Activated effector memory CD4-positive, alpha-beta T cell treated with anti-CD3 and anti-CD28 coated beads, Interleukin-2, amount 50 U/mL, for 16 hours (primary cell): ENCODE data around the gene REN.

ENCODE experiments used
- DNase-seq: peaks from one replicate; pipeline ENCODE4 v3.0.0-alpha.2; 2020

Gene REN

DNA sequence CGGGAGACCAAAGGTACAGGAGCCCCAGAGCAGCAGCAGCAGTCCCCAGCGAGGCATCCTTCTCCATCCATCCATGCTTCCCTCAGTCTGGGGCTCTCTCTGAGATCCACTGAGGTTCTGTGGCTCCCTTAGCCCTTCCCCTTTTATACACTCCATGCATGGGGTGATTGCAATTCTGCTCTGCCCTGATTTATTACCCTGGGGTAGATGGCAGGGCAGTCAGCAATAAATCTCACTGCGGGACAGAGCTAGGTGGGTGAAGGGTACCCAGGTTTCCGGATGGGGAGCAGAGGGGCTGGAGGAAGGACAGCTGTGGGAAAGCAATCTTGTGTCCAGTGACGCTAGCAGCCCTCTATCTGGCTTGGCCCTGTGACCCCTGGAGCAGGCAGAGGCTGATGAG, at the start of gene REN:
Gene REN (minus strand): TSS at position 119 of the 400 bp plus-strand sequence. CDS start 44 bp downstream, at position 75.
- DNase-seq = no peak

DNA sequence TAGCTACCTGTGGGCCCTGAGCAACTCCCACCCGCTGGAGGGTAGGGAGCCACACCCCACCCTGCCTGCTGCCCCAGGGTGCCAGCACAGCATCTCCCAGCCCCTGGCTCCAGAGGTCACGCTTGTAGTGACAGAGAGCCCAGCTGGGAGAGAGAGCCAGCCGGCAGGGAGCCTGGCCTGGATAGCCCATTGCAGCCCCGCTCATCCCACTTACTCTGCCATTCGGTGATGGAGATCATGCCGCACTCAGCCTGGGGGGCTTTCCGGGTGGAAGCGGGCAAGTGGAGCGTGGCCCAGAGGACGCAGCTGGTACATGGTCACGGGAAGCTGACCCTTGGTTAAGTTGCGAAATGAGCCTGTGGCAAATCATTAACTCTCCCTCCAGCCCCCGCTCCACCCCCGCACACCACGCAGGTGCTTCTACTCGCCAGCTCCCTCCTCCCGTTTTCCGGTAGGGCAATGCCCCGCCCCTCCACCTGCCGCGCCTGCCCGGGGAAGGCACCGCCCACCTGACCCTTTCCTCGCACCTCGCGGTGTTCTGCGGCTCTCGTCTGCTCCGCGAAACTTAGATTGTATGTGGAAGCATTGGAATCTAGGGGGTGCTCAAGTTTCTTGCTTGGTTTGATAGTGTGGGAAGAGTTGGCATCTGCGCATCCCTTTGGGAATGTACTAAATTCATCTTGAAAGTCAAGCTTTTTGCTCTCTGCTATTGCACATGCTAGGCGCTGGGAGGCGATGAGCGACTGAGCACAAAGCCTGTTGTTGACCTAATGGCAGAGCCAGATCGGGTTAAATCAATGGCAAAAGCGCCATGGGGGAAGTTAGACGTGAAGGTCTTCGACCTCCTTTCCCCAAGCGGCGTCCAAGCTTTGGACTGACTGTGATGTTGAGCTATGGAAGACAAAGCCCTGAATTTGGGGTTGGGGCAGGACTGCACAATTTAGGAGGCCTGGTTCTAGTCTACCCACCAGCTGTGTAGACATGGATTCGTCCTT, 47.8 kb upstream of the REN start, which contains the start of gene GOLT1A:
Gene GOLT1A (minus strand): TSS at position 321 of the 995 bp plus-strand sequence. CDS start 82 bp downstream, at position 239.
- DNase-seq = peak; percentile 74

DNA sequence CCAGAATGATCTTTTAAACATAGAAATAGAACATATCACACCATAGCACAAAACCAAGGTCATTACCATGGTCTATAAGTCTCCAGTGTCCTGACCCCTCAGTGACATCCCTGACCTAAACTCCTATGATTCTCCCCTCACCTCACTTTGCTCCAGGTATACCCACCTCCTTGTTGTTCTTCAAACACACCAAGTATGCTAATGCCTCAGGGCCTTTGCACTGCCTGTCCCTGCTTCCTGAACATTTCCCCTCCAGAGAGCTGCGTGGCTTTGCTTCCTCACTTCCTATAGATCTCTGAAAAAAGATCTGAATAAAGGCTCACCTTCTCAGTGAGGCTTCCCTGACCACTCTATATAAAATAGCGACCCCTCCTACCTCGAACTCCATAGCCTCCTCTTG, 46.6 kb upstream of the REN start:
- no peak for DNase-seq

DNA sequence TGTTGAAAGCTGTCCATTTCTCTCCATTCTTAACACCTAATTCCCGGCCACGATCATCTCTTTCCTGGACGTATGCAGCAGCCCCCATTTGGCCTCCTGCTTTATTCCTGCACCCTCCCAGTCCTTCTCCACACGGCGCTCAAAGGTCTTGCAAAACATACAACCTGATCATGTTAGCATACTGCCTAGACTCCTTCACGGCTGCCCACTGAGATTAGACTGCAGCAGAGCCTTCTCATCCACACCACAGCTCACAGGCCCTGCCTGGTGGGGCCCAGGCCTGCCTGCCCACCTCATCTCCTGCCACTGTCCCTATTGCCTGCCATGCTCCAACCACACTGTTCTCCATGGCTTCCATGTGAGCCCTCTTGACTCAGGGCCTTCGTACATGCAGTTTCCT, 44.9 kb upstream of the REN start:
- no peak for DNase-seq

DNA sequence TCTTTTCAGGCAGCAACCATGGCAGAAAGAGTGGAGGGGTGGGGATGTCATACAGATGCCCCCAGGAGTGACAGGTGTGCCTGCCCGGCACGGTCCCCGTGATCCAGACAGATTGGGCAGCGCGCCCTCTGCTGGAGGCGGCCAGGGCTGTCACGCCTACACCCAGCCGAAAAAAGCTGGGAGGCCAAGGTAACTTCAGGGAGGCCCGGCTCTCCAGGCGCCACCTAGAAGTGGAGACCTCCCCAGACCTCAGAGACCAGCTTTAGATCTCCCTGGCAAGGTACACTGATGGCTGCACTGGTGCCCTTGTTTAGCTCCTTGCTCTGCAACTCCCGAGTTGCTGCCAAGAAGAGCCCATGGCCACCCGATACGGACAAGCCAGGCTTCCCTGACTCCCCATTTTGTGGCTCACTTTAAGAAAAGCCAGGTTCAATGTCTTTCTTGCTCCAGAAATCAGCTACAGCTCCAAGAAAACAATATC, 41.0 kb upstream of the REN start:
- peak; percentile 90 for DNase-seq

DNA sequence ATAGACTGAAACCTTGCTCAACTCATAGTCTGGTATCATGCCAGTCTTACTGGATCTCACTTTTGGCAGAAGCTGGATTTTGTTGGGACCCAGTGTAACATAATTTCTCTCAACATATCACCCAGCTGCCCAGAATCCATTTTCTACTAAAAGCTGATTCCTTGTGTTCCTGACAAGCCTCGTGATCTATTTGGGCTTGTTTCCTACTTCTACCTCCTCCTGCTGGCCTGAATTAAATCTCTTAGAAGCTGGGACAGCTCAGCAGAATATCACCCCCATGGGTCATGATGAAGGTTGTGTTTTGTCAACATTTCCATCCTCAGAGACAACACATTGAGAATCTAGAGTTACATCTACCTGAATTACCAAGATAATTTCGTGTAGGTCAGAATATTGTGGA, 40.0 kb upstream of the REN start:
- no peak for DNase-seq

DNA sequence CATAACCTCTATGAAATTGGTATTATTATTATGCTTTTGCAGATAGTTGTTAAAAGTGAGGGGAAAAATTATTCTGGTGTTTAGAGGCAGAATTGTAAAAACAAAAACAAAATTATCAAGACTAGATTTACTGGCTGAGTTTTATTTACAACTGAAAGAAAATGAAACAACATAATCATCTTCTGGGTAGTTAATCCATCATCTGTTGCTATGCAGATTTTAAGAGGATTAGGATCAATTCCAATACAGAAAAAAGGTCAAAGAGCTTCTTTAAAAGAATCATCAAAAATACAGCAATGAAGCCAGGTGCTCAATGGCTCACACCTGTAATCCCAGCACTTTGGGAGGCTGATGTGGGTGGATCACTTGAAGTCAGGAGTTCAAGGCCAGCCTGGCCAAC, 39.3 kb upstream of the REN start:
- DNase-seq = no peak

DNA sequence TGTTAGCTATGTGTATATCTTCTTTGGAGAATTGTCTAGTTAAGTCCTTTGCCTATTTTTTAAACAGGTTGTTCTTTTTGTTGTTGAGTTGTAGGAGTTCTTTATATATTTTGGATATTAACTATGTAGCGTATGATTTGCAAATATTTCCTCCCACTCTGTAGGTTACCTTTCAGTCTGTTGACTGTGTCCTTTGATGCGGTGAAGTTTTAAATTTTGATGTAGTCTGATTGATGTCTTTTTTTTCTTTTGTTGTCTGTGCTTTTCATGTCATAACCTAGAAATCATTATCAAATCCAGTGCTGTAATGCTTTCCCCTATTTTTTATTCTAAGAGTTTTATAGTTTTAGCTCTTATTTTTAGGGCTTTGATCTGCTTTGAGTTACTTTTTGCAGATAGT, 38.8 kb upstream of the REN start:
- DNase-seq = no peak

DNA sequence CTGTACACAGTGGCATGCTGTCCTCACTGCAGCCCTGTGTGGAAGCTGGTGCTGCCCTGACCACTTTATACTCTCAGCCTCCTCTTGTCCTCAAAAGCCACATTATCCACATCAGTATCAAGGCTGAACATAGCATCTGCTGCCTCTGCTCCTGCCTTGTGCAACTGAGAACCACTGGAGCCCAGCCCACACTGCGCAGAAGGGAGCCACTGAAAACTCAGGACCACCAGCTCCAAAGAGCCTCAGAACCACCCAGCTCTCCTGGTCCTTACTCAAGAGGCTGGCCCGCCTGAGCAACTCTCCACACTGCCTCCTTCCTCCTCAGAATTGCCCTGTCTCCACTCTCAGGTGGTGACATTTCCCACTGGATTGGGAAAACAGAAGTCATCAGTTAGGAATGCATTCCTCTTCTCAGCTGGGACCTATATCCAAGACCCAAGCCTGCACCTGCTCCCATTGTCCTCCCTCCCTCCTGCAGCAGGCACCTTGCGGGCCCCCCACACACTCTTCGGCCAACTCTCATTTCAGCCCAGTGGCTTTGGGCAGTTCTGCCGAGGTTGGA, 37.1 kb upstream of the REN start:
- no peak for DNase-seq

DNA sequence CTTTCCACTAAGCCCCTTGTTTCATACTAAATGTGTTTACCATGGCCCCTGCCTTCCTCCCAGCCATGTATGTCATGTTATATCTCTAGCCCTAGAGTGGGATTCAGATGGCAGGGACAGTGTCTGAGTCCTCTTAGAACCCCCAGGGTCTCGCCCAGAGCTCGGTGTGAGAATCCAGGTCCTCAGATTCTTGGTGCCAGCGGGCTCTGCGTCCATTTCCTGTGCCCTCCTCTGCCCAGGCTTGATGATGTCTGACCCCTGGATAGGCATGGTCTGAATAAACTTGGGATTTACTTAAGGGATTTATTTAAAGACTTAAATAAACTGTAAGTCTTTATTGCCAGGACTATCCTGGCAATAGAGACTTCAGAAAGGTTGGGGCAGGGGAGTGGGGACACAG, 36.3 kb upstream of the REN start:
- DNase-seq = no peak

DNA sequence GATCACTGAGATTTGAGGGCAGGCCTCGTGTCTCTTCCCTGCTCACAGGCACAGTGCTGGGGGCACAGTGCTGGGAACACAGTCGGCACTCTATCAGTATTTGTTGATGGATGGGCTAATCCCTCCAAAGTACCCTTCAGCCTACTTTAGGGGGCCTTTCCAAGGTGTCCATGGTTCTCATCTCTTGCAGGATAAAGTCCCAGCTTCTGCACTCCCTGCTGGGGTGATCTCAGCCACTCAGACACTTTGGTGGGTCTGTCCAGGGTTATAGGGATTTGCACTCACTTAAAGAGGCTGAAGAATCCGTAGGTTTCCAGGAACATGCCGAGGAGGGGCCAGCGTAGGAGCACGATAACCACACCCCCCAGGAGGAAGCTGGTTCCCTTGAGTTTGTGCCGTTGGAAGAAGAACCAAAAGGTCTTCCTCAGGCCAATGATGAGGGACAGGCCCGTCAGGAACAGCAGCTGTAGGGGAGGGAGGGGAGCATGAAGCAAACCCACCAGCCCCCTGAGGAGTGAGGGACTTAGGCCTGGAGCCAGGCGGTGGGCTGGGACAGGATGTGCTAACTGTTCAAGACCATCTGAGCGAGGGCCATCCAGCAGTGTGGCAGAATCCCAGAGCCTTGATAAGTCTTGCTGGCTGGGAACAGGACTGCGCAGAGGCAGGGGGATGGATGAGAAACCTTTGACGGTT, 35.4 kb upstream of the REN start:
- DNase-seq = no peak

DNA sequence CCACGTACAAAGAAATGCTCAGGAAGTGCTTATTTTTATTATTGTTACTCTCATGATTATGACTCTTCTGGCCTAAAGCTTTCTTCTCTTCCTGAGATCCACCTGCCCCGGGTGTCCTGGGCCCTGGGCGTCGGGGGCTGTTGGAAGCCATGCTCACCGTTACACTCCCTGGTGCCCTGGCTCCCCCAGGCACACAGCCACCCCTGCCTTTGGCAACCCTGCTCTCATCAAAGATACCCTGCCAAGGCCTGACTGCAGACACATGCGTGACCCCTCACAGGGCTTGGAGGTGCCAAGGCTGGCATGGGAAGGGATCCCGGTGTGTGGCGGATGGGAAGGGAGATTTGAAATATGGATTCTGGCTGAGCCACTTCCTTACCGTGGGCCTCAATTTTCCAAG, 33.4 kb upstream of the REN start:
- DNase-seq = no peak

DNA sequence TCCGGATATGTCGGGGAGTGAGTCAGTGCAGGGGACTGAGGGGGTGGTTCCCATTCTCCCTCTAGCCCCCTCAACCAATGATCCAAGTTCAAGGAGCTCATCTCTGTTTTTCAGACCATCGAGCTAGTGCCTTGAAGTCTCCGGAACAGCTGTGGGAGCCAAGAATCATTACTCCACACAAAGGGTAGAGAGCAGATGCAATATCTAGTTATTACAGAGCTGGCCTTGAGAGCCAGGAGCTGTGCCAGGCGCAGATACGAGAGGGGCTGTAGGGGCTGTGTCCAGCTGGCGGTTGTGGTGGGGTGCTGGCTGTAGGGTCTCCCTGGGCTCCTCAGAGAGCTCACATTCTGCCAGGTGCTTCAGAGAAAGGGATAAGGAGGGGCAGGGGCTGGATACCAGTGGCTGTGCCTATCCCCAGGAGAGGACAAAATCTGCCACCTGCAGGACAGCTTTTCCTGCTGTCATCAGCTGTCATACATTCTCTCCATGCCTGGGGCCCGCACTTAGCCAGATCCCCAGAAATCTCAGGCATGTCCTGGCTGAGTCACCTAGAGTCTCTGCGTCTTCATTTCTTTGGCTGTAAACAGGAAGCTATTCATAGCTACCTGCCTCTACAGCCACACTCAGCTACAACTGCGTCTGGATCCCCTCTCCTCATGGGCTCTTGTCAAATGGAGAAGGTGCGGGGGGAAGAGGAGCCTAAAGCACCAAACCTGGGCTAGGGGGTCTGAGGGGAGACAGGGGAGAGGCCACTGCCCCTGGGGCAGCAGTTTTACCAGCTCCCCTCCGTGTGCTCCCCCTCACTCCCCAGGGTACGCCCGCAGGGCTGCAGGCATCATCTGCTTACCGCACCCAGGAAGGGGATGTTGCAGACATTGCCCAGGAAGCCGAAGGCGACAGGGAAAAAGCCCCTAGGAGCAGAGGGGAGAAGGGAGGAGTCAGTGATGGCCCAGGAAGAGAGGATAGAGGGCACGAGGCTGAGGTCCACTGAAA, 32.5 kb upstream of the REN start:
- no peak for DNase-seq

DNA sequence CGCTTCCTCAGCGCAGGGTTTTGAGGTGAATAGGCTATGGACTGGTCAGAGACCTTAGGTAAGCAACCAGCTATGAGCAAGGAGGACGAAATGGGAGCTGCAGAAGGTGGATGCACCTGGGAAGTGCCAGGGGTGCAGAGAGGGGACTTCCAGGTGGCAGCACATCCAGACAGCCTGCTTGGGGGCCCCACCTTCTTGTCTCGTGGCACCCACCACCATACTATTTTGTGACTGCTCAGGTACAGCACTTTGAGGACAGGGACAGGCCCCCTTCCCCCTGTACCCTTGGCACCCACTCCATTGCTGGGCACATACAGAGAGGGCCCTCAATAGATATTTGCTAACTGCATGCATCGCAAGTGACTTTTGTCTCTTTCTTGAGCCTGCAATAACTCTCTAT, 30.9 kb upstream of the REN start:
- no peak for DNase-seq

DNA sequence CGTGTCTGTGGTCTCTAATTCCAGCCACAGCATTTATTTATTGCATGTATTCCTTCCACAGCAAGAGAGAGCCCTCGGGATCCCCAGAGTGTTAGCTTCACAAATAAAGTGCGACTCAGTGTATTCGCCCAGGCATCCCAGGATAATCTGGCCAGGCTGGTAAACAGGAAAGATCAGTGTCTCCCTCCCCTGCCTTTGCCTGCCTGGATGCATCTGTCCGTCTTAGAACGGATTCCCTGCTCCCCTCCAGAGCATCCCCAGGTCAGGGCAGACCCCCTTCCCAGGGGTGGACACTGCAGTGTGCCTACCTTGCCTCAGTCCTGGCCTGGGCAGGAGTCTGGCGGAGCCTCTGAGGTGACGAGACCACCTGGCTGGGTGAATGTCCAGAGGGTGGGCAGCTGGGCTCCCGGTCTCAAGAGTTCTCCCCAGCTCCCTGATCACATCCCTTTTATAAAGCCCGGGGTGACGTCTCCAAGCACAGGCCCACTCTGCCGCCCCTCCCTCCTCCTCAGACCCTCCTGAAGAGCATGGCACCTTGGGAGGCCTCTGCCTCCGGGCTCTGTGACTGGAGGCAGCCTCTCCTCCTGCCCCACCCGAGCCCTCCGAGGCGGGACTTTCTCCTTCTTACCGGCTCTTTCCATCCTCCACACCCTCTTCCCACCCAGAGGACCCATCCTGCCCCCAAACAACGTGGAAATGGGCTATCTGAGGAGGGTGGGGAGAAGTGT, 30.1 kb upstream of the REN start, which contains the start of gene KISS1:
Gene KISS1 (minus strand): TSS at position 424 of the 728 bp plus-strand sequence. CDS start 3,615 bp downstream, outside the sequence.
- DNase-seq = no peak

DNA sequence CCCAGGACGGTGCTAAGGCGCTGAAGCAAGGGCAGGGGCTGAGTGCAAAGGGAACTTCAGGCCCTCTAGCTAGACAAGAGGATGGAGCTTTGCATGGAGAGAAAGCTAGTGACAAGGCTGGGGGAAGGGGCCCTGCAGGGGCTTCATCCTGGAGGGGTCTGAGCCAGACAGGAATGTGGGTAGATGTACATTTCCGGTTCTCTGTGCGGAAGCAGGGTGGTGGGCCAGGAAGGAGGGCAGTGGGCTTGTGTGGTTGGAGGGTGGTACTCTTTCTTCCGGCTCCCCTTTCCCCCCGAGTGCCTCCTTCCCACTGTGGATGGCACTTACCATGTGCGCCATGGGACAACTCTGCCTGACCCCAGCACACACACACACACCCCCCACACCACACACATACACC, 28.6 kb upstream of the REN start:
- no peak for DNase-seq

DNA sequence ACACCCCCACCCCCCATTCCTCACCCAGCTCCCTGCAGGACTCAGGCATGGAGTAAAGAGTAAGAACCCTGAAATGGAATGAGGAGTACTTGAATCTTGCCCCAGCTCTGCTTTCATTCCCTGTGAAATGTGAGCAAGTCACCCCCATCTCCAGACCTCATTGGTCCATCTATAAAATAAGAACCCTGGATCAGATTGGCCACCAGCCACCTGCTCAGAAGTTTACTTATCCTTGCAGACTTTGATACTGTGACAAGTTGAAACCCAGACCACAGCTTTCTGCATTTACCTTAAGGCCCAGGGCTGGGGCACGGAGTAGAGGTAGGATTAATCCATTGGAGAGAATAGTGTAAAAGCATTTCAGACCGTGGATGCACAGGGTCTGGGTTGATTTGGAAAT, 27.9 kb upstream of the REN start:
- no peak for DNase-seq

DNA sequence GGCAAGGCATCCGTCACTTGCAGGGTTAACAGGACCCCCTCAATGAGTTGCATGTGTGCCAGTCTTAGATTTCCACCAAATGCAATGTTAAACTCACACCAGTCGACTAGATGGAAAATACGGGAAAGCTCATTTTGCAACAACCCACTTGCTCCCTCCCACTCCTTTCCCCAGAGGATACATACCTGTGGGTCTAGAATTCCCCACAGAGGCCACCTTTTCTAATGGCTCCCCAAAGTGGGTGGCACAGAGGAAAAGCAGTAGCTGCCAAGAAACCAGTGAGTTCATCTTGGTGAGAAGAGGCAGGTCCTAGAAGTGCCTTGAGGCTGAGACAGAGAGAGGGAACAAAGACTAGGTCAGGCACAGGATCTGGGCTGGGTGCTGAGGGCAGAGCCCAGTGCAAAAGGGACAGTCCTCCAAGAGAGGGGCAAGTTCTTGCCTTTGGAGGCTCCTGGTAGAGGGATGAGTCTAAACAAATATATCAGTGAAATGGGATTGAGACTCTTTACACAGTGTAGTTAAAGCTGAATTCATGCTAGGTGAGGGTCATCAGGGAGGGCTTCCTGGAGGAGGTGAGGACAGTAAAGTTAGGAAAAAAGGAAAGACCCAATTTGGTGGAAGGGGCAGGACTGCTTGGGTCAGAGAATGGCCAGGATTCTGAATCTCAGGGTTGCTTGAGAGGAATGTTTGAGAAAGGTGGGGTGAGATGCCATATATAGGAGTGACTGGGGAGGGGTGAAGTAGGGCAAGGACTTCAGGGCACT, 26.6 kb upstream of the REN start:
- no peak for DNase-seq

DNA sequence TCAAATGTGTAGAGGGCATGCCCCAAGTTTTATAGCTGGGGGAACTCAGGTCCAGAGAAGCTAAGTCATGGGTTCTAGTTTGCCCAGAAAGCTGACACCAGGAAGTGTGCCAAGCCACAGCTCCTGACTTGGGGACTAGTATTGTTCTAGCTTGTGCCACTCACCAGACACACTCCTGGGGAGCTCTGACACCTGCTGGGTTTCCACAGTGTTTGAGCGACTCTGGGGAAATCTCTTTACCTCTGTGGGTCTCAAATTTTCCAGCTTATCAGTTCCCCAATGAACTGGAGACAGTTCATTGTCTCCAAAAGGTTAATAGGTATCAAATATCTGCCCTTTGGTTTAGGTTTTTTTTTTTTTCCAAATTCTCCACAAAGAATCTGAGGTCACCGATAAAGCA, 25.9 kb upstream of the REN start:
- no peak for DNase-seq

DNA sequence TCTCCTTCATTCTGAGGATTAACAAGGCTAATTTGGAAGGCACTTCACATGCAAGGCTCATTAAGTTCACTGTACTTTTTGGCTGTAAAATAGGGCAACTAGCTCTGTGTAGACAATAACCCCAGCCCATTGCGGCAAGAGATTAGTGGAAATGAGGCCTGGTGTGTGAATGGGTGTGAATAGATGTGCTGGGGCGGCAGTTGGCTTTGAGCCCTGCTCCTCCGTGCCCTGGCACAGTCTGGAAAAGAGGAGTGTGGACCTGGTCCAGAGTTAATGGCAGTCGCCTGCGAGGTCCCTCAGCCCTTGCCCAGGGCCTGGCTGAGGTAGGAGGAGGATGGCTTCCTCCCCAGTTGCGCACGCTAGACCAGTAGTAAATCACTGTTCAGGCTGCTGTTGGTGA, 25.3 kb upstream of the REN start:
- no peak for DNase-seq
